ENCODE results near the gene OR8B4. TPM values are rescaled to one million over a fixed set of nuclear protein-coding genes. Genes with fewer than 3 reads are reported as not detected.
"Not testable (repeated sequence)": the region's sequence is repeated elsewhere in the genome, so short reads cannot be mapped to it uniquely, and the experiment has no call there.

Gene OR8B4
- total RNA-seq, 1 donor from 2014 or later = not detected

GRCh38 chr11:124465368-124465767 lies 40.7 kb upstream of the OR8B4 start:
- peaks cover 10% of the 10 kb centered on the region for H3K27me3 Mint-ChIP-seq (ENCODE audit: low read depth)
- no peaks in the 10 kb centered on the region for H3K36me3 Mint-ChIP-seq (ENCODE audit: low read depth)
- H3K4me1 Mint-ChIP-seq = no peaks in the 10 kb centered on the region
- peaks cover 5% of the 10 kb centered on the region for H3K9me3 Mint-ChIP-seq
- no peak for DNase-seq (ENCODE audit: low read depth, low spot score)
- no peak for TF ChIP-seq CTCF (conservative IDR thresholded peaks at IDR 0.05)
- H3K4me3 Mint-ChIP-seq = no peak overlapping the region
- no peak overlapping the region for H3K27ac Mint-ChIP-seq (ENCODE audit: unreplicated experiment)

- Mint-ChIP-seq H3K27me3 (ENCODE audit: low read depth) (peaks cover 7% of the 10 kb centered on the region), H3K36me3 (ENCODE audit: low read depth) (no peaks in the 10 kb centered on the region), H3K4me1 (no peaks in the 10 kb centered on the region), H3K9me3 (peaks cover 5% of the 10 kb centered on the region), H3K4me3 (no peak overlapping the region), H3K27ac (ENCODE audit: unreplicated experiment) (no peak overlapping the region)
- no peak for DNase-seq (ENCODE audit: low read depth, low spot score)
- no peak for TF ChIP-seq CTCF (conservative IDR thresholded peaks at IDR 0.05)
These were observed 39.3 kb upstream of the OR8B4 start for GRCh38 chr11:124463990-124464389.

GRCh38 chr11:124463324-124463723 lies 38.7 kb upstream of the OR8B4 start:
- no peak for DNase-seq (ENCODE audit: low read depth, low spot score)
- Mint-ChIP-seq H3K27ac (ENCODE audit: unreplicated experiment) (no peak overlapping the region), H3K4me1 (no peaks in the 10 kb centered on the region), H3K9me3 (peaks cover 5% of the 10 kb centered on the region), H3K4me3 (no peak overlapping the region), H3K36me3 (ENCODE audit: low read depth) (no peaks in the 10 kb centered on the region), H3K27me3 (ENCODE audit: low read depth) (peaks cover 6% of the 10 kb centered on the region)
- no peak for TF ChIP-seq CTCF (conservative IDR thresholded peaks at IDR 0.05)

GRCh38 chr11:124460459-124460858 lies 35.8 kb upstream of the OR8B4 start:
- H3K27ac Mint-ChIP-seq (ENCODE audit: unreplicated experiment) = no peak overlapping the region
- no peaks in the 10 kb centered on the region for H3K4me1 Mint-ChIP-seq
- DNase-seq (ENCODE audit: low read depth, low spot score) = no peak
- no peak for TF ChIP-seq CTCF (conservative IDR thresholded peaks at IDR 0.05)
- peaks cover 9% of the 10 kb centered on the region for H3K9me3 Mint-ChIP-seq
- no peaks in the 10 kb centered on the region for H3K36me3 Mint-ChIP-seq (ENCODE audit: low read depth)
- no peak overlapping the region for H3K4me3 Mint-ChIP-seq
- peaks cover 3% of the 10 kb centered on the region for H3K27me3 Mint-ChIP-seq (ENCODE audit: low read depth)

- not testable (repeated sequence) for H3K27ac Mint-ChIP-seq (ENCODE audit: unreplicated experiment); H3K27me3 Mint-ChIP-seq (ENCODE audit: low read depth); DNase-seq (ENCODE audit: low read depth, low spot score); H3K4me1 Mint-ChIP-seq; H3K9me3 Mint-ChIP-seq; H3K36me3 Mint-ChIP-seq (ENCODE audit: low read depth); H3K4me3 Mint-ChIP-seq
These were observed 34.7 kb upstream of the OR8B4 start for GRCh38 chr11:124459379-124459778.

- TF ChIP-seq CTCF (conservative IDR thresholded peaks at IDR 0.05) = no peak
- Mint-ChIP-seq H3K27me3 (ENCODE audit: low read depth) (peaks cover 10% of the 10 kb centered on the region), H3K4me1 (no peaks in the 10 kb centered on the region), H3K27ac (ENCODE audit: unreplicated experiment) (no peak overlapping the region), H3K36me3 (ENCODE audit: low read depth) (no peaks in the 10 kb centered on the region), H3K9me3 (peaks cover 14% of the 10 kb centered on the region), H3K4me3 (no peak overlapping the region)
- DNase-seq (ENCODE audit: low read depth, low spot score) = no peak
These were observed 29.9 kb upstream of the OR8B4 start for GRCh38 chr11:124454552-124454951.
